Measurements from ENCODE around the gene SUSD6.

The SUSD6 gene

DNA sequence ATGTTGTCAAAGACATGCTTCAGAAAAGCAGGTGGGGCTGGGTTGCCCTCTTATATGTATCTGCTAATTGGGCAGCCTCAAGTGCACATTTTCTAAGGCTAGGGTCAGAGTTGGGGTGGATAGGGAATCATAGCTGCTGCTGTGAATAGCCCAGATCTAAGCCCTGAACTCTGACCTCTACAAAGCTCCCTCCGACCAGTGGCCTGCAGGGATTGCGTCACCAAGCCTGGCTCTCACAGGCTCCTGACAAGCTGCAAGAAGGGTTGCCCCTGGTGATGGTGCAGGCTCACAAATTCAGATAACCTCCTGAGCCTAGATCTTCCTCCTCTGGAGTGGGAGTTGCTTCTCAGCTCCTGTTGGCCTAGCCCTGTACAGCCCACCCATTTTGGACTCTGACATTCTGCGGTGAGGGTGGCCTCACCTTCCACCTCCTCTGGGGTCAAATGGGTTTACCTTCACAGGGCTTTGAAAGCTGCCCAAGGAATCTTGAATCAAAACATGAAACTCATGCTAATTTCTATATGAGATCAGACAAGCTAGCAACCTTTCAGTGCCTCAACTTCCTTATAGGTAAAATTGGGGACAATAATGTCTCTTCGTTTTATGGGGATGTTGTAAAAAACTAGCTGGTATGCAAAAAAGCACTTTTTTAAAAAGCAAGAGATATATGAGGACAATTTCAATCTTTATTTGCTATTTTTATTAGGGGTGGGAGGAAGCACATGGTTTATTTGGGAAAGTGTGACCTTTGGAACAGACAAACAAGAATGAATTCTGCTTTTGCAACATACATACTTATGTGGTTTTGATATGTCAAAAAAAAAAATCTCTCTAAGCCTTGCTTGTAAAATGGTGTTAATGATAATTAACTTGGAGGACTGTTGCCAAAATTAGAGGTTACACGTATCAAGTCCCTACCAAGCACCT is 4.9 kb upstream of the SUSD6 start:
- DNase-seq (ENCODE audit: low read depth, low spot score) = no peak
- TF ChIP-seq SUZ12 (IDR thresholded peaks at IDR 0.05; ENCODE audit: extremely low read depth, insufficient read depth, insufficient read length) (no peak), ZNF274 (IDR thresholded peaks at IDR 0.05; ENCODE audit: low read depth, low read length) (no peak), YY1 (IDR thresholded peaks at IDR 0.05; ENCODE audit: insufficient read depth, insufficient read length) (no peak)
- Histone ChIP-seq H3K9me3 (ENCODE audit: insufficient read depth, low read length) (no peaks in the 10 kb centered on the region), H3K9ac (ENCODE audit: insufficient read length, low read depth) (no peak overlapping the region), H3K4me3 (ENCODE audit: insufficient read length, low read depth) (no peak overlapping the region), H3K4me1 (ENCODE audit: insufficient read depth, insufficient read length) (peaks cover 7% of the 10 kb centered on the region), H3K36me3 (ENCODE audit: insufficient read depth, insufficient read length, low read length) (no peaks in the 10 kb centered on the region), H3K27me3 (ENCODE audit: insufficient read depth, insufficient read length) (no peaks in the 10 kb centered on the region)

DNA sequence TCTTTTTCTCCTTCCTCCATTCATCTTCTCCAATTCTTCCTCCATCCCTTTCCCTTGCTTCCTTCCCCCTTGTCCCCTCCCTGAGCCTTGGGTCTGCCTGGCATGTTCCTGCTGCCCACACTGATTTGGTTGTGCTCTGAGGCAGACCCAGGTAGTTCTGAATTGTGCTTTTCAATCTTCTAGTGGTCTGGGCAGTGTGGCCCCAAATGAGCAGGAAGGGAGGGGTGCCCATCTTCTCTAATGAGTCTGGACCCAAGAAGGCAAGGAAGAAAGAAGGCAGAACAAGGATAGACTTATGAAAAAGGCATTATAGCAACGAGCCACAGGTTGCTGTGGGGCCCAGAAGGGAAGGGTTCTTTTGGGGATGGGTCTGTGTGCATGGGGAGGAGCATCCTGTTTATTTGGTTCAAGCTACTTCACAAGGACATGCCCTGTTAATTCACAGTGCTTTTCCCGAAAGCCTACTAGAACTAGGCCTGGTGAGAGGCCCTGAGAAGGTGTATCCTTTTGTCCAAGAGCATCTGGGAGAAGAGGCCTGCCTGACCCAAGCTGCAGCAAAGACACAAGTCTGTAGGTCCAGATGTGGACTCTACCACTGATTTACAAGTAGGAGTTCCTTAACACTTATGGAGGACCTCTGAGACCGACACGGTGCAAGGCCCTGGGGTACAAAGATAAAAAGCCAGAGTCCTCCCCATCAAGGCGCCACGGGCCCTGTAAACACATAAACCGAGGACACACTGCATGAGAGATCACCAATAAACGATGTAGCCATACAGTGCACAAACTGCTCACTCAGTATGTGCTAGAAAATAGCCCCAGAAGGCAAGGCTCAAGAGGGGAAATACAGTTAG is 1.1 kb upstream of the SUSD6 start:
- Histone ChIP-seq H3K9me3 (ENCODE audit: insufficient read depth, low read length) (no peaks in the 10 kb centered on the region), H3K4me3 (ENCODE audit: insufficient read length, low read depth) (peak overlapping the region; percentile 45), H3K9ac (ENCODE audit: insufficient read length, low read depth) (peak overlapping the region; percentile 77), H3K4me1 (ENCODE audit: insufficient read depth, insufficient read length) (peaks cover 4% of the 10 kb centered on the region), H3K36me3 (ENCODE audit: insufficient read depth, insufficient read length, low read length) (no peaks in the 10 kb centered on the region), H3K27me3 (ENCODE audit: insufficient read depth, insufficient read length) (peaks cover 8% of the 10 kb centered on the region)
- no peak for DNase-seq (ENCODE audit: low read depth, low spot score)
- TF ChIP-seq ZNF274 (IDR thresholded peaks at IDR 0.05; ENCODE audit: low read depth, low read length) = no peak
- TF ChIP-seq YY1 (IDR thresholded peaks at IDR 0.05; ENCODE audit: insufficient read depth, insufficient read length) = no peak
- no peak for TF ChIP-seq SUZ12 (IDR thresholded peaks at IDR 0.05; ENCODE audit: extremely low read depth, insufficient read depth, insufficient read length)

DNA sequence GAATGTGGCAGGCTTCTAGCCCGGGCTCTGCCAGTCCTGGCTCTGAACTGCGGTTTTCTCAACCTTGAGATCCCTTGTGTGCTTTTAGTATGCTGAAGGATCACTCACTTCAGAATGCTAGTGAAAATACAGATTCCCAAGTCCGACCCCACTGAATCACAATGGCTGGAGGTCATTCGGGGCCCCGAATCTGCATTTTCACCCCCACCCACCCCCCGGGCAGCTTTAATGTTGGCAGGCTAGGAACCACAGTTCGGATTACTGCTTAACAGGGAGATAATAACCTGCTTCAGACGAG is 573 bp upstream of the SUSD6 start:
- H3K27me3 ChIP-seq (ENCODE audit: insufficient read depth, insufficient read length) = peaks cover 8% of the 10 kb centered on the region

DNA sequence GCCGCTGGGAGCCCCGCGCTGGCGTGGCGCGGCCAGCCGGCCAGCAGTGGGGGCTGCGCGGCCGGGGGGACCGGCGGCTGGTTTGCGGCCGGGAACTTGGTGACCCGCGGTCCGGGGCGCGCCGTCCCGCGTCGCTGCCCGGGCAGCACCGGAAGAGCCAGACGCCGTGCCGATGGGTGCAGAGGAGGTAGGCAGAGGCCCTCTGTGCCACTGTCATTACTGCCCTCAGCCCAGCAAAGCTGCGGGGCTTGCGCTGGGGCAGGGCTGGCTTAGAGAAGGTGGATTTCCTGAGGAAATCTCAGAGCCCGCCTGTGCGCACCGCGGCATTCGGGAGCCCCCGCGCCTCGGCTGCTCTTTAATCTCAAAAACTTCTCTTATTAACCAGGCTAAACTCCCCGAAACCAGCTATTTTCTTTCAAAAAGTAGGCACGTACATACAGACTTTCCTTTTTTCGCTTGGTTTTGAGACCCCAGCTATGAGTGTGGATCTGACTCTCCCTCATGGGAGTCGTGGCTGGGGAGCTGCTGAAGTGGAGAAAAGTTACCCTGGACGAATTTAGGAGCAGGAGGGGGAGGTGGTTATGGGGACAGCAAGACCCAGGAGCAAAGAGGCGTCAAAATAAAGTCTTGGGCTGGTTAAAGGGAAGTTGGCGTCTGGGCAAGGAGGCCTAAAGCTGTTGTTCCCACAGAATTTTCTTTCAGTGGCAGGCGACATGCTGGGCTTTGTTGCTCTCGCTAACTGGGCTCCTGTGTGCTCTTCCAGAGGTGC is 802 bp downstream of the SUSD6 start:
- no peaks in the 10 kb centered on the region for H3K36me3 ChIP-seq (ENCODE audit: insufficient read depth, insufficient read length, low read length)

More for the DNA sequence above, 573 bp upstream of the SUSD6 start:
- DNase-seq (ENCODE audit: low read depth, low spot score) = no peak
- Histone ChIP-seq H3K36me3 (ENCODE audit: insufficient read depth, insufficient read length, low read length) (no peaks in the 10 kb centered on the region), H3K4me3 (ENCODE audit: insufficient read length, low read depth) (peak overlapping the region; percentile 45), H3K4me1 (ENCODE audit: insufficient read depth, insufficient read length) (peaks cover 4% of the 10 kb centered on the region), H3K9me3 (ENCODE audit: insufficient read depth, low read length) (no peaks in the 10 kb centered on the region), H3K9ac (ENCODE audit: insufficient read length, low read depth) (peak overlapping the region; percentile 77)
- no peak for TF ChIP-seq YY1 (IDR thresholded peaks at IDR 0.05; ENCODE audit: insufficient read depth, insufficient read length)
- no peak for TF ChIP-seq ZNF274 (IDR thresholded peaks at IDR 0.05; ENCODE audit: low read depth, low read length)
- no peak for TF ChIP-seq SUZ12 (IDR thresholded peaks at IDR 0.05; ENCODE audit: extremely low read depth, insufficient read depth, insufficient read length)

DNA sequence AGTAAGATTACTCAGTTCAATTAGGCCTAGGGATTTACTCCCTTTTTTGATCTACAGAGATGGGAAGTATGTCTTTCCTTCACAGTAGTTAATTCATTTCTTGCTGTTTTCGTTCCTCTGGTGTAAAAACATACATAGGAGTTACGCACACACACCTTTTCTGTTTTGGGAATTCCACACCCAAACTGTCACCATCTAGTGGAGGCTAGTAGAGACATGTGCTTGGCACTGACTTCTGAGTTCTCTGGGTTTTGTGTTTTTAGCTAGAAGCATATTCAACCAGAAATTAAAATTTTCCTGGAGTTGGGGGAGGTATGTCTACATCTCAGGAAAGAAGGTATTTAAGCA is 1.4 kb downstream of the SUSD6 start:
- peak overlapping the region; percentile 71 for H3K4me3 ChIP-seq (ENCODE audit: insufficient read length, low read depth)
- H3K9ac ChIP-seq (ENCODE audit: insufficient read length, low read depth) = peak overlapping the region; percentile 80
- TF ChIP-seq YY1 (IDR thresholded peaks at IDR 0.05; ENCODE audit: insufficient read depth, insufficient read length) = no peak
- TF ChIP-seq SUZ12 (IDR thresholded peaks at IDR 0.05; ENCODE audit: extremely low read depth, insufficient read depth, insufficient read length) = no peak
- TF ChIP-seq ZNF274 (IDR thresholded peaks at IDR 0.05; ENCODE audit: low read depth, low read length) = no peak
- no peaks in the 10 kb centered on the region for H3K9me3 ChIP-seq (ENCODE audit: insufficient read depth, low read length)
- no peak for DNase-seq (ENCODE audit: low read depth, low spot score)
- H3K27me3 ChIP-seq (ENCODE audit: insufficient read depth, insufficient read length) = peaks cover 8% of the 10 kb centered on the region
- peaks cover 2% of the 10 kb centered on the region for H3K4me1 ChIP-seq (ENCODE audit: insufficient read depth, insufficient read length)
- H3K36me3 ChIP-seq (ENCODE audit: insufficient read depth, insufficient read length, low read length) = no peaks in the 10 kb centered on the region

More for the DNA sequence above, 802 bp downstream of the SUSD6 start:
- TF ChIP-seq SUZ12 (IDR thresholded peaks at IDR 0.05; ENCODE audit: extremely low read depth, insufficient read depth, insufficient read length) (no peak), ZNF274 (IDR thresholded peaks at IDR 0.05; ENCODE audit: low read depth, low read length) (no peak), YY1 (IDR thresholded peaks at IDR 0.05; ENCODE audit: insufficient read depth, insufficient read length) (no peak)
- peak overlapping the region; percentile 80 for H3K9ac ChIP-seq (ENCODE audit: insufficient read length, low read depth)
- H3K4me1 ChIP-seq (ENCODE audit: insufficient read depth, insufficient read length) = peaks cover 2% of the 10 kb centered on the region
- no peak for DNase-seq (ENCODE audit: low read depth, low spot score)
- peaks cover 8% of the 10 kb centered on the region for H3K27me3 ChIP-seq (ENCODE audit: insufficient read depth, insufficient read length)
- peak overlapping the region; percentile 71 for H3K4me3 ChIP-seq (ENCODE audit: insufficient read length, low read depth)
- H3K9me3 ChIP-seq (ENCODE audit: insufficient read depth, low read length) = no peaks in the 10 kb centered on the region

DNA sequence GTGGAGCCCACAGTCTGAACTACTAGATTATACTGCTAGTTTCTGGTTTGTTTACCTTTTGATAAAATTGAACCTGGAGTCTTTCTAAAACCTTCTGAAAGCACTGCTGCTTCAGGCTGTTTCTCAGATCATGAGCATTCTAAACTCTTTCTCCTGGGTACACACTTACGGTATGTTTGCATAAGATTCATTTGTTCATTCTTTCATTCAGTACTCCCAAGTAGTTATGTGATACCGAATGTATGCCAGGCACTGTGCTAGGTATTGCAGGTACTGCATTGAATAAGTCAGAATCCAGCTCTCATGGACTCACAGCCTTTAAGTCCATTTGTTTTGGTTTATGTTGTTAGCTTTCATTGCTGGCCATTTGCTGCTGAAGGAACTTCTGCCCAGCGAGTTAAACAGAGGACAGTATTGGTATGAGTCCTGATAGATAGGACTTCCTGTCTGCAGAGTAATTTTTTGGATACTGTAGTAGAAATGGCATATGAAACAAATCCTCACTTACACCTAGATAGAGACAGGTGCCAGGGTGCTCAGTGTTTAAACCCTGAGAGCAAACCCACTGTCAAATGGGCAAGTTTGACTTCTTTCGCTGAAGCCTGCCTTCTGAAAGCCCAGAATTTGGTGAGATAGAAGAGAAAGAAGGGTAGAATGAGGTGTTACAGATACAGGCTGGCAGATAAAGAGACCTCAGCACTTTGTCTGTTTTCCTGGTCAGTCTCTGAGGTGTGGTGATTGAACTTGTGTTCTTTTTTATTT is 2.1 kb downstream of the SUSD6 start:
- Histone ChIP-seq H3K27me3 (ENCODE audit: insufficient read depth, insufficient read length) (peaks cover 8% of the 10 kb centered on the region), H3K36me3 (ENCODE audit: insufficient read depth, insufficient read length, low read length) (no peaks in the 10 kb centered on the region), H3K4me3 (ENCODE audit: insufficient read length, low read depth) (no peak overlapping the region), H3K4me1 (ENCODE audit: insufficient read depth, insufficient read length) (peaks cover 2% of the 10 kb centered on the region), H3K9me3 (ENCODE audit: insufficient read depth, low read length) (no peaks in the 10 kb centered on the region), H3K9ac (ENCODE audit: insufficient read length, low read depth) (no peak overlapping the region)
- no peak for DNase-seq (ENCODE audit: low read depth, low spot score)
- TF ChIP-seq SUZ12 (IDR thresholded peaks at IDR 0.05; ENCODE audit: extremely low read depth, insufficient read depth, insufficient read length) (no peak), YY1 (IDR thresholded peaks at IDR 0.05; ENCODE audit: insufficient read depth, insufficient read length) (no peak), ZNF274 (IDR thresholded peaks at IDR 0.05; ENCODE audit: low read depth, low read length) (no peak)

All from NT2/D1 (cell line).